ENCODE measurements around the gene ZCCHC7. TPM values are rescaled to one million over a fixed set of nuclear protein-coding genes. Genes with fewer than 3 reads are reported as not detected.
"Not testable (repeated sequence)": the region's sequence is repeated elsewhere in the genome, so short reads cannot be mapped to it uniquely, and the experiment has no call there.

The ZCCHC7 gene
- total and polyA plus RNA-seq, 4 donors = 7.7 to 28.0 (median 12.6) TPM

- Histone ChIP-seq H3K36me3 (ENCODE audit: control insufficient read depth in 4 of 4, insufficient read depth in 4 of 4, low read length in 4 of 4) (peaks cover 0 to 5% (median 3%) of the 10 kb centered on the region in 4 donors), H3K9ac (ENCODE audit: insufficient read depth in 1 of 2, low read length in 2 of 2) (no peak overlapping the region), H3K27me3 (ENCODE audit: control insufficient read depth in 3 of 3, insufficient read depth in 3 of 3, low read length in 2 of 3) (no peaks in the 10 kb centered on the region), H3K4me3 (no peak overlapping the region), H3K9me3 (ENCODE audit: control insufficient read depth in 4 of 4, insufficient read depth in 3 of 4, low read length in 3 of 4) (no peaks in the 10 kb centered on the region), H3K4me1 (ENCODE audit: control insufficient read depth in 5 of 5, insufficient read depth in 5 of 5, low read length in 5 of 5) (peaks cover 0 to 19% (median 0%) of the 10 kb centered on the region in 5 donors), H3K27ac (ENCODE audit: low read depth in 1 of 2, low read length in 1 of 2) (no peak overlapping the region)
- DNase-seq (no peak), ATAC-seq (ENCODE audit: insufficient read depth, low FRiP score) (no peak)
- TF ChIP-seq CTCF (IDR thresholded peaks at IDR 0.05; ENCODE audit: control extremely low read depth, extremely low read depth) = no peak
- WGBS, 2 donors = 95 to 99% methylated on average over 4 of the region's 4 CpGs
These were observed 64.8 kb downstream of the ZCCHC7 start for GRCh38 chr9:37184905-37185867.

- ATAC-seq (ENCODE audit: insufficient read depth, low FRiP score) = no peak
- Histone ChIP-seq H3K9me3 (ENCODE audit: control insufficient read depth in 4 of 4, insufficient read depth in 3 of 4, low read length in 3 of 4) (no peaks in the 10 kb centered on the region), H3K4me3 (no peak overlapping the region), H3K36me3 (ENCODE audit: control insufficient read depth in 4 of 4, insufficient read depth in 4 of 4, low read length in 4 of 4) (peaks cover 0 to 8% (median 3%) of the 10 kb centered on the region in 4 donors), H3K27me3 (ENCODE audit: control insufficient read depth in 3 of 3, insufficient read depth in 3 of 3, low read length in 2 of 3) (no peaks in the 10 kb centered on the region), H3K9ac (ENCODE audit: insufficient read depth in 1 of 2, low read length in 2 of 2) (no peak overlapping the region), H3K27ac (ENCODE audit: low read depth in 1 of 2, low read length in 1 of 2) (no peak overlapping the region), H3K4me1 (ENCODE audit: control insufficient read depth in 5 of 5, insufficient read depth in 5 of 5, low read length in 5 of 5) (peaks cover 0 to 19% (median 0%) of the 10 kb centered on the region in 5 donors)
- DNase-seq = no peak
- WGBS, 2 donors = 92 to 93% methylated on average over 6 of the region's 6 CpGs
- no peak for TF ChIP-seq CTCF (IDR thresholded peaks at IDR 0.05; ENCODE audit: control extremely low read depth, extremely low read depth)
These were observed 66.9 kb downstream of the ZCCHC7 start for GRCh38 chr9:37187292-37187691.

GRCh38 chr9:37187713-37188439, 67.5 kb downstream of the ZCCHC7 start:
- H3K27me3 ChIP-seq (ENCODE audit: control insufficient read depth in 3 of 3, insufficient read depth in 3 of 3, low read length in 2 of 3) = no peaks in the 10 kb centered on the region
- H3K9ac ChIP-seq (ENCODE audit: insufficient read depth in 1 of 2, low read length in 2 of 2) = no peak overlapping the region
- H3K9me3 ChIP-seq (ENCODE audit: control insufficient read depth in 4 of 4, insufficient read depth in 3 of 4, low read length in 3 of 4) = no peaks in the 10 kb centered on the region
- H3K27ac ChIP-seq (ENCODE audit: low read depth in 1 of 2, low read length in 1 of 2) = no peak overlapping the region
- peaks cover 0 to 6% (median 3%) of the 10 kb centered on the region in 4 donors for H3K36me3 ChIP-seq (ENCODE audit: control insufficient read depth in 4 of 4, insufficient read depth in 4 of 4, low read length in 4 of 4)
- H3K4me3 ChIP-seq = no peak overlapping the region
- DNase-seq = no peak
- H3K4me1 ChIP-seq (ENCODE audit: control insufficient read depth in 5 of 5, insufficient read depth in 5 of 5, low read length in 5 of 5) = peaks cover 0 to 19% (median 0%) of the 10 kb centered on the region in 5 donors
- no peak for ATAC-seq (ENCODE audit: insufficient read depth, low FRiP score)
- no peak for TF ChIP-seq CTCF (IDR thresholded peaks at IDR 0.05; ENCODE audit: control extremely low read depth, extremely low read depth)
- WGBS, 2 donors = 73 to 81% methylated on average over 5 of the region's 5 CpGs

GRCh38 chr9:37190739-37191138, 70.4 kb downstream of the ZCCHC7 start:
- H3K27me3 ChIP-seq (ENCODE audit: control insufficient read depth in 3 of 3, insufficient read depth in 3 of 3, low read length in 2 of 3); H3K9me3 ChIP-seq (ENCODE audit: control insufficient read depth in 4 of 4, insufficient read depth in 3 of 4, low read length in 3 of 4); H3K27ac ChIP-seq (ENCODE audit: low read depth in 1 of 2, low read length in 1 of 2); DNase-seq; H3K36me3 ChIP-seq (ENCODE audit: control insufficient read depth in 4 of 4, insufficient read depth in 4 of 4, low read length in 4 of 4); H3K9ac ChIP-seq (ENCODE audit: insufficient read depth in 1 of 2, low read length in 2 of 2); H3K4me3 ChIP-seq; ATAC-seq (ENCODE audit: insufficient read depth, low FRiP score): not testable (repeated sequence)
- 97 to 98% methylated on average over 13 of the region's 13 CpGs for WGBS, 2 donors
- H3K4me1 ChIP-seq (ENCODE audit: control insufficient read depth in 5 of 5, insufficient read depth in 5 of 5, low read length in 5 of 5) = peaks cover 0 to 16% (median 5%) of the 10 kb centered on the region in 5 donors

Data from lung (tissue), 12 donors.